Epithelial cell of proximal tubule (primary cell): ENCODE data around the gene APOA4. TPM values are rescaled to one million over a fixed set of nuclear protein-coding genes. Genes with fewer than 3 reads are reported as not detected.

Experiments used
- DNase-seq: peaks from one replicate; pipeline ENCODE4 v3.0.0-alpha.2; 2011; ENCODE audit warnings: low read depth
- H3K4me3 ChIP-seq: 2 replicates; pipeline ENCODE4 v1.5.1; 2011; ENCODE audit warnings: low read depth, mild to moderate bottlenecking, low read length
- CTCF ChIP-seq: conservative IDR thresholded peaks from 2 replicates; pipeline ENCODE4 v1.5.1; 2012; ENCODE audit warnings: low read depth, mild to moderate bottlenecking, low read length
- total RNA-seq: library from RNA; depleted of rRNA; stranded (reverse); fragments of >200 nt; gene quantifications from 2 replicates; pipeline ENCODE4 v1.2.3, GENCODE V29; 2015

Gene APOA4
- total RNA-seq, 1 donor from 2014 or later, result not detected

DNA sequence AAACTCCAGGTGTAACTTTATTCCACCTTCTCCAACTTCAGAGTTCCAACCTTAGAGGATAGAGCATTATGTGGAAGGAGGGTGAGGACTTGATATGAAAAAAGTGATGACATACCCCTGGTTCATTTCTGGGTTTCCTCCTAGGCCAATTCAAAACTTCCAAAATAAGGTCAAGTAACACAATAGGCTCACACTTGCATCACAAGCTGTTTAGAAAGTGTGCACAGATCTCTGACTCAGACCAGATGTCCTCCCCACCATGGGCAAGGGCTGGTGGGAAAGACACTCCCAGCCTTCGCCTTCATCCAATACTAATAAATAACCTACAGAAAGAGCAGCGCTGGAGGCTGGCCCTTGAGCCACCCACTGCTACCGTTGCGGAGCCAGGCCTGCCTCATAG, 44.5 kb downstream of the APOA4 start:
- no peak overlapping the region for H3K4me3 ChIP-seq
- no peak for DNase-seq
- no peak for TF ChIP-seq CTCF

- TF ChIP-seq CTCF, result no peak
- no peak overlapping the region for H3K4me3 ChIP-seq
- no peak for DNase-seq
These were observed 46.0 kb downstream of the APOA4 start for GRCh38 chr11:116777056-116777455.

DNA sequence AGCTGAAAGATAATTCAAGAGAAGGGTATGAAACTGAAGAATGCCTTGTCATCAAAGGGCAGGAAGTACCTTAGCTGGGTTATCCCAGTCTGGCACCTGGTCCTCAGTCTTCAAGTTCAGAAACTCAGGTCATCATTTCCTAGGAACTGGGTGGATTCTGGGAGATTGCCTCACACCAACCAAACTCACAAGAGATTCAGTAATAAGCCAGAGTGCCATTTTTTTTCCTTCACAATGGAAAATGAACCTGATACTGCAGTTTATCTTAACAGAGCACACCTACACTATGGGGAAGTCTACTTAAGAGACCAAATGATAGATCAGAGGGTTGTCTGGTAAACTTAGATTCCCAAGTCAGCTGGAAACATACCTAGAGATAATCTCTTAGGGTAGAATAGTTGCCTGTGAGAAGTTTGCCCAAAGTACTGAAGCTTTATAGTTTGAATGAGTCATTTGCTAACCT, 46.6 kb downstream of the APOA4 start:
- no peak for TF ChIP-seq CTCF
- no peak for DNase-seq
- no peak overlapping the region for H3K4me3 ChIP-seq

DNA sequence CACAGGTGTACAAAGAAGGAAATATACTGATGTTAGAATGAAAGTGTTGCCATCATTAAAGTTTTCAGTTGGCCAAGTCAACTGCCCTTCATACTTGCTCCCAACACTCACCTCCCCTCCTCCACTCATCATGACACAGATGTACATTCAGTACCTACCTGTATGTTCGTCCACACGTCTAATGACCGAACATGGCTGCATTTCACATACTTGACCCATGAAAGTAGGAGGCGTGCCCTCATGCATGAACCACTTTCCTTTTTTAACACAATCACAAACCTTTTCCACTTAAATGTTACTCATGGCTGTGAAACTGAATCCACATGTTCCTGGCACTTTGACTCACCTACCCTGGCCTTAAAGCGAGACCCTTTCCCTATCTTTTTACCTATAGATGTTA, 47.1 kb downstream of the APOA4 start:
- no peak for DNase-seq
- no peak for TF ChIP-seq CTCF
- no peak overlapping the region for H3K4me3 ChIP-seq

- no peak for DNase-seq
- TF ChIP-seq CTCF, result no peak
- H3K4me3 ChIP-seq, result no peak overlapping the region
These were observed 48.4 kb downstream of the APOA4 start for GRCh38 chr11:116774661-116775060.

DNA sequence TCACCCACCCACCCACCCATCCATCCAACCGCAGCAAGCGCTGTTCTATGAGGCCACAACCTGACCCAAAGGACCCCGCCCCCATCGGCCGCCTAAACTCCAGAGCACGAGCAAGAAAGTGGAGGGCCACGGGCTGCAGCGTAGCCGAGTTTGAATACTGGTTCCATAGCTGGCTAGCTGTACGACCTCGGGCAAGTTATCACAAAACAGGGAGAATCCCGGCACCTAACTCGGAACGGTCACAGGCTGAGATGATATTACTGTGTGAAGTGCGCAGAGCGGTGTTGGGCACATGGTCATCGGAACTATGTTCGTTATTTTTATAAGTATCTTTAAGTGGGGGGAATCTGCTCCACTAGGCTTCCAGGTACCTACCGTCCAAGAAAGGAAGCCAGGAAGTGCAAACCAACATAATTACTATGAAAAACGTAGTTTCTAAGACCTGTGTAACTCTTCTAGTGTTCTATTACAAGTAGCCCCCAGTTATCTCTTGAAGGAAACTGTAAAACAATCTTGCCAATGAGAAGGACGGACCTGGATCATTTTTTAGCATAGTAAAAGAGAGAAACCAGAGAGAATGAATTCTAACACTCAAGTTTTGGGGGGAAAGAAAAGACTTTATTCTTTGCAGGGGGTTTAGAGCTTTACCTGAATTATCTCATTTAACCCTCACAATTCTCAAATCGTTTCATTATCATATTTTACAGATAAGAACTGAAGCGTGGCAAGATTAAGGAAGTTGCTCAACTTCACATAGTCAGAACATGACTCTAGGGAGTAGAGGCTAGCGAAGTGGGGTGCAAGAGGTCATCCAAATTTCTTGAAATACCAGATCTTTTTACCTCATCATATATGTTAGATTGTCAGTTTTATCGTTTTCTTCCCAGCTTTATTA, 49.7 kb downstream of the APOA4 start:
- no peak for TF ChIP-seq CTCF
- no peak for DNase-seq

More for the DNA sequence above, 49.7 kb downstream of the APOA4 start:
- peak overlapping the region; percentile 83 for H3K4me3 ChIP-seq
